Esophagus squamous epithelium (tissue), 4 donors: Measurements from ENCODE around the gene MYO15A.

ENCODE experiments used
- POLR2A ChIP-seq, 4 donors: fragments of 450-650 bp; IDR thresholded peaks; one replicate each; pipeline ENCODE4 v1.6.1; 2017; ENCODE audit warnings: antibody characterized with exemption in 4 of 4, mild to moderate bottlenecking in 4 of 4, moderate library complexity in 3 of 4
- TF ChIP-seq, protein P1 (sequence below), 6 experiments: fragments of 450-650 bp in 4 of 6; fragments of 200-600 bp in 2 of 6; sonication (generic) in 2 of 6; IDR thresholded peaks; one replicate each; pipeline ENCODE4 v1.5.1; 2016 to 2019; ENCODE audit warnings: antibody characterized with exemption in 6 of 6, mild to moderate bottlenecking in 4 of 6, moderate library complexity in 4 of 6

DNA sequence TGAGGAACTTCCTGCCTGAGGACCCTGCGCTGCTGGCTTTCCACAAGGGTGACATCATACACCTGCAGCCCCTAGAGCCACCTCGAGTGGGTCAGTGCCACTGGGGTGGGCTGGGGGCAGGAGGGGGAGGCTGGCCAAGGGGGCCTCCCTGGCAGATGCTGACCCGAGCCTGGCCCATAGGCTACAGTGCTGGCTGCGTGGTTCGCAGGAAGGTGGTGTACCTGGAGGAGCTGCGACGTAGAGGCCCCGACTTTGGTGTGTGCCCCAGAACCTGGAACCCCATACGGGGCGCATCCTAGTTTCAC lies 48.4 kb downstream of the MYO15A start:
- TF ChIP-seq, protein P1, sequence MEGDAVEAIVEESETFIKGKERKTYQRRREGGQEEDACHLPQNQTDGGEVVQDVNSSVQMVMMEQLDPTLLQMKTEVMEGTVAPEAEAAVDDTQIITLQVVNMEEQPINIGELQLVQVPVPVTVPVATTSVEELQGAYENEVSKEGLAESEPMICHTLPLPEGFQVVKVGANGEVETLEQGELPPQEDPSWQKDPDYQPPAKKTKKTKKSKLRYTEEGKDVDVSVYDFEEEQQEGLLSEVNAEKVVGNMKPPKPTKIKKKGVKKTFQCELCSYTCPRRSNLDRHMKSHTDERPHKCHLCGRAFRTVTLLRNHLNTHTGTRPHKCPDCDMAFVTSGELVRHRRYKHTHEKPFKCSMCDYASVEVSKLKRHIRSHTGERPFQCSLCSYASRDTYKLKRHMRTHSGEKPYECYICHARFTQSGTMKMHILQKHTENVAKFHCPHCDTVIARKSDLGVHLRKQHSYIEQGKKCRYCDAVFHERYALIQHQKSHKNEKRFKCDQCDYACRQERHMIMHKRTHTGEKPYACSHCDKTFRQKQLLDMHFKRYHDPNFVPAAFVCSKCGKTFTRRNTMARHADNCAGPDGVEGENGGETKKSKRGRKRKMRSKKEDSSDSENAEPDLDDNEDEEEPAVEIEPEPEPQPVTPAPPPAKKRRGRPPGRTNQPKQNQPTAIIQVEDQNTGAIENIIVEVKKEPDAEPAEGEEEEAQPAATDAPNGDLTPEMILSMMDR (IDR thresholded peaks at IDR 0.05): no peak
- TF ChIP-seq POLR2A (IDR thresholded peaks at IDR 0.05): no peak
